GM12878 (cell line): ENCODE results near the gene STXBP5. TPM values are rescaled to one million over a fixed set of nuclear protein-coding genes. Genes with fewer than 3 reads are reported as not detected.

ENCODE experiments used
- ATAC-seq: fragments of 200-7000 bp; cut with Tn5 transposase; 3 replicates; pipeline ENCODE4 v1.9.1; 2020; ENCODE audit warnings: mild to moderate bottlenecking, moderate library complexity
- BruUV-seq: library from RNA; stranded (reverse); fragments of 400-500 nt; replicated peaks from 2 replicates; lab custom pipeline; 2021; lab: Mats Ljungman, UMichigan
- CTCF ChIA-PET: fragments of 300-600 bp; sonication (Branson Sonifier 250); formaldehyde crosslinking; extraction: SDS; loops from one replicate; lab custom pipeline; 2021; ENCODE audit warnings: inconsistent platforms; lab: Yijun Ruan, JAX
- POLR2A ChIA-PET: fragments of 350-600 bp; formaldehyde crosslinking; extraction: SDS; loops from one replicate; lab custom pipeline; 2021; ENCODE audit warnings: inconsistent platforms; lab: Charles Lee
- RAD21 ChIA-PET: fragments of 300-600 bp; sonication (Branson Sonifier 250); formaldehyde crosslinking; loops from one replicate; lab custom pipeline; 2023; ENCODE audit warnings: antibody characterized with exemption; ENCODE audit not compliant: unreplicated experiment; lab: Charles Lee
- SMC1A ChIA-PET: fragments of 300-600 bp; sonication (Branson Sonifier 250); formaldehyde crosslinking; loops from one replicate; lab custom pipeline; 2023; ENCODE audit not compliant: unreplicated experiment, uncharacterized antibody; lab: Charles Lee
- DNase-seq: peaks from one replicate; pipeline ENCODE4 v3.0.0-alpha.2; 2011; ENCODE audit warnings: low read depth, low spot score
- FAIRE-seq: peaks from 3 replicates; lab custom pipeline; 2011; peaks lifted over from hg19 to GRCh38; lab: Jason Lieb, UNC
- H2AFZ ChIP-seq: 2 replicates; pipeline ENCODE4 v1.6.0; 2011; ENCODE audit warnings: low read depth, low read length, control low read depth; ENCODE audit not compliant: control insufficient read depth
- H3K27ac ChIP-seq: 2 replicates; pipeline ENCODE4 v1.5.1; 2011; ENCODE audit warnings: control low read depth; ENCODE audit not compliant: control insufficient read depth, insufficient read depth
- H3K27me3 ChIP-seq, 2 experiments: replicated peaks in 1 of 2; 2 replicates each; pipeline versions ENCODE4 v1.6.0 to v1.6.1; 2011; ENCODE audit warnings: low read length in 1 of 2; ENCODE audit not compliant: control insufficient read depth in 2 of 2, insufficient read depth in 2 of 2
- H3K36me3 ChIP-seq, 2 experiments: 2 replicates each; pipeline ENCODE4 v1.5.1; 2011; ENCODE audit warnings: low read length in 1 of 2; ENCODE audit not compliant: control insufficient read depth in 2 of 2, insufficient read depth in 2 of 2
- H3K4me1 ChIP-seq: 2 replicates; pipeline ENCODE4 v1.6.1; 2011; ENCODE audit warnings: mild to moderate bottlenecking, low read length, moderate library complexity, mixed read lengths; ENCODE audit not compliant: control insufficient read depth, insufficient read depth
- H3K4me2 ChIP-seq: 2 replicates; pipeline ENCODE4 v1.6.0; 2011; ENCODE audit warnings: control low read depth; ENCODE audit not compliant: control insufficient read depth, insufficient read depth
- H3K4me3 ChIP-seq: fragments of 200-600 bp; sonication (generic); 2 replicates; pipeline ENCODE4 v1.5.1; 2016
- H3K79me2 ChIP-seq: 2 replicates; pipeline ENCODE4 v1.6.0; 2011; ENCODE audit warnings: low read length; ENCODE audit not compliant: control insufficient read depth, insufficient read depth
- H3K9ac ChIP-seq: 2 replicates; pipeline ENCODE4 v1.8.0; 2011; ENCODE audit warnings: low read length, control low read depth, mixed read lengths; ENCODE audit not compliant: control insufficient read depth, insufficient read depth
- H3K9me3 ChIP-seq: replicated peaks from 3 replicates; pipeline ENCODE4 v1.5.1; 2011; ENCODE audit warnings: mild to moderate bottlenecking, low read length; ENCODE audit not compliant: control insufficient read depth, insufficient read depth
- H4K20me1 ChIP-seq: 2 replicates; pipeline ENCODE4 v1.6.0; 2011; ENCODE audit not compliant: control insufficient read depth, insufficient read depth
- BCL11A ChIP-seq: IDR thresholded peaks from 2 replicates; pipeline ENCODE4 v1.6.1; 2011; ENCODE audit warnings: low read depth, low read length
- CHD2 ChIP-seq: IDR thresholded peaks from 2 replicates; pipeline ENCODE4 v1.6.1; 2011; ENCODE audit warnings: low read depth, low read length, improper control_type of control experiment, borderline replicate concordance
- EP300 ChIP-seq, 2 experiments: fragments of 150-350 bp in 1 of 2; IDR thresholded peaks; 2 replicates each; pipeline ENCODE4 v1.6.1; 2011 to 2012; ENCODE audit warnings: low read depth in 2 of 2, low read length in 2 of 2, borderline replicate concordance in 1 of 2, improper control_type of control experiment in 1 of 2, inconsistent platforms in 1 of 2; ENCODE audit not compliant: control insufficient read depth in 1 of 2
- GATAD2B ChIP-seq: fragments of 450-650 bp; conservative IDR thresholded peaks from 2 replicates; pipeline ENCODE4 v1.6.1; 2017; ENCODE audit warnings: low read depth, mild to moderate bottlenecking, moderate library complexity
- NFYA ChIP-seq: IDR thresholded peaks from 2 replicates; pipeline ENCODE4 v1.6.1; 2011; ENCODE audit warnings: low read depth, mild to moderate bottlenecking, low read length, improper control_type of control experiment, borderline replicate concordance
- RELB ChIP-seq: fragments of 450-650 bp; IDR thresholded peaks from 2 replicates; pipeline ENCODE4 v1.6.1; 2017; ENCODE audit warnings: low read depth, mild to moderate bottlenecking, moderate library complexity
- SREBF1 ChIP-seq: IDR thresholded peaks from 2 replicates; pipeline ENCODE4 v1.6.1; 2012; ENCODE audit warnings: mild to moderate bottlenecking, low read length
- TCF12 ChIP-seq: IDR thresholded peaks from 2 replicates; pipeline ENCODE4 v1.6.1; 2011; ENCODE audit warnings: low read depth, mild to moderate bottlenecking, low read length
- ZBTB33 ChIP-seq: fragments of 450-650 bp; IDR thresholded peaks from 2 replicates; pipeline ENCODE4 v1.6.1; 2017; ENCODE audit warnings: mild to moderate bottlenecking
- ZNF24 ChIP-seq: fragments of 450-650 bp; IDR thresholded peaks from 2 replicates; pipeline ENCODE4 v1.6.1; 2017; ENCODE audit warnings: antibody characterized with exemption, mild to moderate bottlenecking
- WGBS: methylation state at CpG from one replicate; pipeline ENCODE4 v1.1.6; 2016; ENCODE audit warnings: low lambda C conversion rate; ENCODE audit not compliant: insufficient replicate concordance, insufficient coverage; ENCODE audit errors: missing lambda C conversion rate; 5-methylcytosine and 5-hydroxymethylcytosine counted together
- in situ Hi-C: fragments of 300-500 bp; cut with MboI; formaldehyde crosslinking; loops from 9 replicates; pipeline ENCODE4 v1.14.3; 2018; ENCODE audit warnings: mixed read lengths
- intact Hi-C: fragments of 100-400 bp; cut with micrococcal nuclease; formaldehyde crosslinking; loops from one replicate; pipeline ENCODE4 v1.14.2; 2022; ENCODE audit not compliant: unreplicated experiment
- polyA plus RNA-seq, 11 experiments: library from polyadenylated mRNA; depleted of rRNA in 4 of 11; unstranded in 6 of 11; stranded (reverse) in 5 of 11; fragments of >200 nt; fragmentation: Nextera tagmentation in 4 of 11; fragmentation: Illumina TruSeq in 1 of 11; extraction: Ambion mirVana in 4 of 11; extraction: Trizol in 1 of 11; gene quantifications; 1 replicate in 1 of 11; 2 replicates in 10 of 11; pipeline versions ENCODE4 v1.2.1 to v1.2.3, GENCODE V29; 2011 to 2016; ENCODE audit warnings: inconsistent platforms in 2 of 11, missing spikeins in 2 of 11, low read depth in 1 of 11
- total RNA-seq, 4 experiments: library from RNA; depleted of rRNA in 3 of 4; stranded (reverse); fragments of >200 nt in 3 of 4; fragmentation: Illumina TruSeq in 1 of 4; extraction: Trizol in 1 of 4; gene quantifications; 2 replicates each; pipeline versions ENCODE4 v1.2.1 to v1.2.3, GENCODE V29; 2013 to 2021

Gene STXBP5
- total and polyA plus RNA-seq, 10 of the 15 experiments (the other 5 are each of a cell fraction or from before 2014, with no cell fraction given) = 1.4 to 13.2 (median 8.4) TPM

- FAIRE-seq = no peak
- POLR2A ChIA-PET = no interaction called here
Measured at GRCh38 chr6:147234685-147235084, 30.5 kb downstream of the STXBP5 start.

More at GRCh38 chr6:147234685-147235084, 30.5 kb downstream of the STXBP5 start:
- H2AFZ ChIP-seq = no peak overlapping the region
- H3K9ac ChIP-seq = no peak overlapping the region
- RAD21 ChIA-PET = no interaction called here
- H3K27ac ChIP-seq = no peak overlapping the region
- intact Hi-C loops = no loop called here
- no peak for ATAC-seq
- no peaks in the 10 kb centered on the region for H4K20me1 ChIP-seq
- SMC1A ChIA-PET = interaction anchor here (0.8 kb wide), 1 partner anchor 14 kb away, joined by 3 read pairs; no protein-coding TSS in a partner anchor
- H3K4me1 ChIP-seq = no peaks in the 10 kb centered on the region
- DNase-seq = no peak
- peaks cover 0 to 2% of the 10 kb centered on the region in 2 experiments; a peak in 1 of 4 replicates for H3K36me3 ChIP-seq
- WGBS = 98% methylated on average over 2 of the region's 2 CpGs
- H3K4me3 ChIP-seq = no peak overlapping the region
- no peaks in the 10 kb centered on the region for H3K79me2 ChIP-seq
- in situ Hi-C loops = no loop called here
- H3K4me2 ChIP-seq = no peak overlapping the region
- H3K9me3 ChIP-seq = no peaks in the 10 kb centered on the region
- H3K27me3 ChIP-seq = no peaks in the 10 kb centered on the region
- BruUV-seq = no TSS peak
- no peak for TF ChIP-seq TCF12
- TF ChIP-seq BCL11A = no peak
- no peak for TF ChIP-seq RELB
- no peak for TF ChIP-seq CHD2
- TF ChIP-seq ZNF24 = no peak
- TF ChIP-seq ZBTB33 = no peak
- no peak for TF ChIP-seq GATAD2B
- no peak for TF ChIP-seq EP300 (IDR thresholded peaks at IDR 0.05; ENCODE audit: borderline replicate concordance in 1 of 2, control insufficient read depth in 1 of 2, low read depth in 2 of 2, low read length in 2 of 2)
- TF ChIP-seq NFYA = no peak
- no peak for TF ChIP-seq SREBF1
- TF ChIP-seq, all 136 proteins: peak for 0
- CTCF ChIA-PET = no interaction called here
